GM12878 (cell line): ENCODE data around the gene STRA8. TPM values are rescaled to one million over a fixed set of nuclear protein-coding genes. Genes with fewer than 3 reads are reported as not detected.
A peak's percentile ranks its signal among the peaks of the same experiment; 100 is the strongest.

ENCODE experiments used
- ATAC-seq: fragments of 200-7000 bp; cut with Tn5 transposase; 3 replicates; pipeline ENCODE4 v1.9.1; 2020; ENCODE audit warnings: mild to moderate bottlenecking, moderate library complexity
- BruUV-seq: library from RNA; stranded (reverse); fragments of 400-500 nt; replicated peaks from 2 replicates; lab custom pipeline; 2021; lab: Mats Ljungman, UMichigan
- CTCF ChIA-PET: fragments of 300-600 bp; sonication (Branson Sonifier 250); formaldehyde crosslinking; extraction: SDS; loops from one replicate; lab custom pipeline; 2021; ENCODE audit warnings: inconsistent platforms; lab: Yijun Ruan, JAX
- POLR2A ChIA-PET: fragments of 350-600 bp; formaldehyde crosslinking; extraction: SDS; loops from one replicate; lab custom pipeline; 2021; ENCODE audit warnings: inconsistent platforms; lab: Charles Lee
- RAD21 ChIA-PET: fragments of 300-600 bp; sonication (Branson Sonifier 250); formaldehyde crosslinking; loops from one replicate; lab custom pipeline; 2023; ENCODE audit warnings: antibody characterized with exemption; ENCODE audit not compliant: unreplicated experiment; lab: Charles Lee
- SMC1A ChIA-PET: fragments of 300-600 bp; sonication (Branson Sonifier 250); formaldehyde crosslinking; loops from one replicate; lab custom pipeline; 2023; ENCODE audit not compliant: unreplicated experiment, uncharacterized antibody; lab: Charles Lee
- DNase-seq: peaks from one replicate; pipeline ENCODE4 v3.0.0-alpha.2; 2011; ENCODE audit warnings: low read depth, low spot score
- FAIRE-seq: peaks from 3 replicates; lab custom pipeline; 2011; peaks lifted over from hg19 to GRCh38; lab: Jason Lieb, UNC
- H2AFZ ChIP-seq: 2 replicates; pipeline ENCODE4 v1.6.0; 2011; ENCODE audit warnings: low read depth, low read length, control low read depth; ENCODE audit not compliant: control insufficient read depth
- H3K27ac ChIP-seq: 2 replicates; pipeline ENCODE4 v1.5.1; 2011; ENCODE audit warnings: control low read depth; ENCODE audit not compliant: control insufficient read depth, insufficient read depth
- H3K27me3 ChIP-seq, 2 experiments: replicated peaks in 1 of 2; 2 replicates each; pipeline versions ENCODE4 v1.6.0 to v1.6.1; 2011; ENCODE audit warnings: low read length in 1 of 2; ENCODE audit not compliant: control insufficient read depth in 2 of 2, insufficient read depth in 2 of 2
- H3K36me3 ChIP-seq, 2 experiments: 2 replicates each; pipeline ENCODE4 v1.5.1; 2011; ENCODE audit warnings: low read length in 1 of 2; ENCODE audit not compliant: control insufficient read depth in 2 of 2, insufficient read depth in 2 of 2
- H3K4me1 ChIP-seq: 2 replicates; pipeline ENCODE4 v1.6.1; 2011; ENCODE audit warnings: mild to moderate bottlenecking, low read length, moderate library complexity, mixed read lengths; ENCODE audit not compliant: control insufficient read depth, insufficient read depth
- H3K4me2 ChIP-seq: 2 replicates; pipeline ENCODE4 v1.6.0; 2011; ENCODE audit warnings: control low read depth; ENCODE audit not compliant: control insufficient read depth, insufficient read depth
- H3K4me3 ChIP-seq: fragments of 200-600 bp; sonication (generic); 2 replicates; pipeline ENCODE4 v1.5.1; 2016
- H3K79me2 ChIP-seq: 2 replicates; pipeline ENCODE4 v1.6.0; 2011; ENCODE audit warnings: low read length; ENCODE audit not compliant: control insufficient read depth, insufficient read depth
- H3K9ac ChIP-seq: 2 replicates; pipeline ENCODE4 v1.8.0; 2011; ENCODE audit warnings: low read length, control low read depth, mixed read lengths; ENCODE audit not compliant: control insufficient read depth, insufficient read depth
- H3K9me3 ChIP-seq: replicated peaks from 3 replicates; pipeline ENCODE4 v1.5.1; 2011; ENCODE audit warnings: mild to moderate bottlenecking, low read length; ENCODE audit not compliant: control insufficient read depth, insufficient read depth
- H4K20me1 ChIP-seq: 2 replicates; pipeline ENCODE4 v1.6.0; 2011; ENCODE audit not compliant: control insufficient read depth, insufficient read depth
- ATF3 ChIP-seq: IDR thresholded peaks from 2 replicates; pipeline ENCODE4 v1.6.1; 2011; ENCODE audit warnings: low read depth, mild to moderate bottlenecking, low read length, moderate library complexity, borderline replicate concordance; ENCODE audit errors: extremely low read depth
- ATF7 ChIP-seq: fragments of 450-650 bp; IDR thresholded peaks from 2 replicates; pipeline ENCODE4 v1.6.1; 2016; ENCODE audit warnings: low read depth, mild to moderate bottlenecking
- EP300 ChIP-seq, 2 experiments: fragments of 150-350 bp in 1 of 2; IDR thresholded peaks; 2 replicates each; pipeline ENCODE4 v1.6.1; 2011 to 2012; ENCODE audit warnings: low read depth in 2 of 2, low read length in 2 of 2, borderline replicate concordance in 1 of 2, improper control_type of control experiment in 1 of 2, inconsistent platforms in 1 of 2; ENCODE audit not compliant: control insufficient read depth in 1 of 2
- FOS ChIP-seq: IDR thresholded peaks from 3 replicates; pipeline ENCODE4 v1.6.1; 2011; ENCODE audit warnings: borderline replicate concordance; ENCODE audit not compliant: insufficient read length; ENCODE audit errors: extremely low read depth
- HDAC2 ChIP-seq: fragments of 200-600 bp; sonication (generic); IDR thresholded peaks from 2 replicates; pipeline ENCODE4 v1.6.1; 2017
- HDGF ChIP-seq: fragments of 450-650 bp; IDR thresholded peaks from 2 replicates; pipeline ENCODE4 v1.6.1; 2016; ENCODE audit warnings: antibody characterized with exemption
- IKZF2 ChIP-seq, 2 experiments: fragments of 450-650 bp; IDR thresholded peaks; 2 replicates each; pipeline ENCODE4 v1.6.1; 2017; ENCODE audit warnings: mild to moderate bottlenecking in 2 of 2, moderate library complexity in 2 of 2
- IRF5 ChIP-seq: fragments of 450-650 bp; IDR thresholded peaks from 2 replicates; pipeline ENCODE4 v1.6.1; 2017; ENCODE audit warnings: borderline replicate concordance
- JUNB ChIP-seq: IDR thresholded peaks from 2 replicates; pipeline ENCODE4 v1.6.1; 2016; ENCODE audit warnings: antibody characterized with exemption, mild to moderate bottlenecking
- JUND ChIP-seq: IDR thresholded peaks from 2 replicates; pipeline ENCODE4 v1.6.1; 2012; ENCODE audit warnings: low read depth, mild to moderate bottlenecking, low read length, improper control_type of control experiment, moderate library complexity
- KDM1A ChIP-seq: fragments of 200-600 bp; sonication (generic); IDR thresholded peaks from 2 replicates; pipeline ENCODE4 v1.6.1; 2016; ENCODE audit warnings: borderline replicate concordance
- MYB ChIP-seq: fragments of 150-350 bp; IDR thresholded peaks from 2 replicates; pipeline ENCODE4 v1.6.1; 2014; ENCODE audit warnings: mild to moderate bottlenecking, low read depth, low read length, borderline replicate concordance
- NFIC ChIP-seq: IDR thresholded peaks from 2 replicates; pipeline ENCODE4 v1.6.1; 2012; ENCODE audit warnings: low read depth, mild to moderate bottlenecking, inconsistent platforms, low read length, moderate library complexity
- RBBP5 ChIP-seq: fragments of 200-600 bp; sonication (generic); conservative IDR thresholded peaks from 2 replicates; pipeline ENCODE4 v1.6.1; 2016
- SMAD5 ChIP-seq: IDR thresholded peaks from 2 replicates; pipeline ENCODE4 v1.6.1; 2016; ENCODE audit warnings: antibody characterized with exemption, low read depth
- SREBF1 ChIP-seq: IDR thresholded peaks from 2 replicates; pipeline ENCODE4 v1.6.1; 2012; ENCODE audit warnings: mild to moderate bottlenecking, low read length
- WRNIP1 ChIP-seq: IDR thresholded peaks from 2 replicates; pipeline ENCODE4 v1.6.1; 2011; ENCODE audit warnings: low read depth, low read length, improper control_type of control experiment, borderline replicate concordance
- YBX1 ChIP-seq: fragments of 450-650 bp; IDR thresholded peaks from 2 replicates; pipeline ENCODE4 v1.6.1; 2016; ENCODE audit warnings: antibody characterized with exemption
- ZNF622 ChIP-seq: fragments of 450-650 bp; IDR thresholded peaks from 2 replicates; pipeline ENCODE4 v1.6.1; 2017; ENCODE audit warnings: mild to moderate bottlenecking, inconsistent platforms
- WGBS: methylation state at CpG from one replicate; pipeline ENCODE4 v1.1.6; 2016; ENCODE audit warnings: low lambda C conversion rate; ENCODE audit not compliant: insufficient replicate concordance, insufficient coverage; ENCODE audit errors: missing lambda C conversion rate; 5-methylcytosine and 5-hydroxymethylcytosine counted together
- in situ Hi-C: fragments of 300-500 bp; cut with MboI; formaldehyde crosslinking; loops from 9 replicates; pipeline ENCODE4 v1.14.3; 2018; ENCODE audit warnings: mixed read lengths
- intact Hi-C: fragments of 100-400 bp; cut with micrococcal nuclease; formaldehyde crosslinking; loops from one replicate; pipeline ENCODE4 v1.14.2; 2022; ENCODE audit not compliant: unreplicated experiment
- polyA plus RNA-seq, 11 experiments: library from polyadenylated mRNA; depleted of rRNA in 4 of 11; unstranded in 6 of 11; stranded (reverse) in 5 of 11; fragments of >200 nt; fragmentation: Nextera tagmentation in 4 of 11; fragmentation: Illumina TruSeq in 1 of 11; extraction: Ambion mirVana in 4 of 11; extraction: Trizol in 1 of 11; gene quantifications; 1 replicate in 1 of 11; 2 replicates in 10 of 11; pipeline versions ENCODE4 v1.2.1 to v1.2.3, GENCODE V29; 2011 to 2016; ENCODE audit warnings: inconsistent platforms in 2 of 11, missing spikeins in 2 of 11, low read depth in 1 of 11
- total RNA-seq, 4 experiments: library from RNA; depleted of rRNA in 3 of 4; stranded (reverse); fragments of >200 nt in 3 of 4; fragmentation: Illumina TruSeq in 1 of 4; extraction: Trizol in 1 of 4; gene quantifications; 2 replicates each; pipeline versions ENCODE4 v1.2.1 to v1.2.3, GENCODE V29; 2013 to 2021
- TF ChIP-seq, protein P1 (sequence below): fragments of 450-650 bp; IDR thresholded peaks from 2 replicates; pipeline ENCODE4 v1.6.1; 2016; ENCODE audit warnings: mild to moderate bottlenecking

STRA8 gene
- total and polyA plus RNA-seq, 10 of the 15 experiments (the other 5 are each of a cell fraction or from before 2014, with no cell fraction given) = 0.15 TPM; not detected in 9

DNA sequence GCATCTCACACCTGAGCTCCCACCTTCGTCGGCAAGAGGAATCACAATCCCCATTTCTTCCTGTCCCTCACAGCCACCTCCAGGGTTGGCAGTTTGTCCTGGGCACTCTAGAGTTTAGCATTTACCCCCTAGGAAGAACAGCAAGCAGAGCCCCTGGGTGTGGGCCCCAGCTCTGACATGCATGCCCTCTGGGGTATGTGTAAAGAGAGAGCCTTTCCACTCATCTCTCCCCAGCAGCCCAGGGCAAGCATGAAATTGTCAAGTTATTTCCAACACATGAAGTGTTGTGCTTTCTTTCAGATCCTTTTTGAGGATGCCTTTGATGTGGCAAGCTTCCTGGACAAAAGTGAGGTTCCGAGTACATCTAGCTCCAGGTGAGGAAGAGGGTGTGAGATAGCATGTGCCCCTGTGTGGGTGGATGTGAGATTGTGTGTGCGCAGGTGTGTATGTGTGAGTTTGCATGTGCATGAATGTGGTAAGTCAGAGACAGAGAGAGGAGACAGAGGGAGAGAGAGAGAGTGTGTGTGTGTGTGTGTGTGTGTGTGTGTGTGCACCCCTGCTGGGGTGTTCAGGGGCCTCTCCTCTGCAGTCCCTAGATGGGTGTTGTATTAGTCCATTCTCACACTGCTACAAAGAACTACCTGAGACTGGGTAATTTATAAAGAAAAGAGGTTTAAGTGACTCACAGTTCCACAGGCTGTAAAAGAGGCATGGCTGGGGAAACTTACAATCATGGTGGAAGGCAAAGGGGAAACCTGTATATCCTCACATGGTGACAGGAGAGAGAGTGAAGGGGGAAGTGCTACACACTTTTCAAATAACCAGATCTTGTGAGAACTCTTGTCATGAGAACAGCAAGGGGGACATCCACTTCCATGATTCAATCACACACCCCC is 18.1 kb downstream of the STRA8 start:
- intact Hi-C loops (no loop called here), in situ Hi-C loops (no loop called here)
- H3K9me3 ChIP-seq = no peaks in the 10 kb centered on the region
- ChIA-PET SMC1A (interaction anchor here (0.6 to 2.9 kb wide), 15 partner anchors 8 to 619 kb away, joined by 3 to 8 read pairs (median 4); partner anchors contain the start of gene TMEM140), CTCF (interaction anchor here (0.7 to 4.2 kb wide), 3 partner anchors 8 to 50 kb away, joined by 3 to 28 read pairs (median 4); no protein-coding TSS in a partner anchor), POLR2A (interaction anchor here (0.9 to 4.6 kb wide), 8 partner anchors 12 to 78 kb away, joined by 3 to 30 read pairs (median 4); partner anchors contain the start of gene WDR91), RAD21 (interaction anchor here (0.7 to 1.1 kb wide), 9 partner anchors 28 to 256 kb away, joined by 3 to 6 read pairs (median 3); no protein-coding TSS in a partner anchor)
- no peak overlapping the region for H3K9ac ChIP-seq
- no peak overlapping the region for H3K4me2 ChIP-seq
- peaks cover 9% of the 10 kb centered on the region; the same call in 1 of the 2 replicates for H3K4me1 ChIP-seq
- DNase-seq (peak; percentile 45), ATAC-seq (peak; percentile 80), FAIRE-seq (peak; percentile 13)
- no peaks in the 10 kb centered on the region for H3K36me3 ChIP-seq
- H3K27ac ChIP-seq = no peak overlapping the region
- H4K20me1 ChIP-seq = no peaks in the 10 kb centered on the region
- no peak overlapping the region for H3K4me3 ChIP-seq
- no peaks in the 10 kb centered on the region for H3K79me2 ChIP-seq
- 76% methylated on average over 4 of the region's 4 CpGs for WGBS
- H2AFZ ChIP-seq = peak overlapping the region; percentile 2; the same call in 1 of the 2 replicates
- no peaks in the 10 kb centered on the region for H3K27me3 ChIP-seq
- no TSS peak for BruUV-seq
- TF ChIP-seq HDAC2 = no peak
- no peak for TF ChIP-seq ZNF622
- peak in 1 of 2 experiments; percentile 69; a peak in 3 of 4 replicates for TF ChIP-seq EP300 (IDR thresholded peaks at IDR 0.05; ENCODE audit: borderline replicate concordance in 1 of 2, control insufficient read depth in 1 of 2, low read depth in 2 of 2, low read length in 2 of 2)
- no peak for TF ChIP-seq SMAD5
- TF ChIP-seq IRF5 = no peak
- 0 out of 2 replicates have a peak, but pooled peaks have one; percentile 75 for TF ChIP-seq HDGF
- TF ChIP-seq NFIC = peak; percentile 35; the same call in 1 of the 2 replicates
- no peak for TF ChIP-seq YBX1
- TF ChIP-seq MYB = no peak
- TF ChIP-seq WRNIP1 = no peak
- peak; percentile 62 for TF ChIP-seq ATF7
- TF ChIP-seq JUND = no peak
- peak; percentile 97 to 98 for TF ChIP-seq IKZF2 (IDR thresholded peaks at IDR 0.05)
- TF ChIP-seq FOS = no peak
- TF ChIP-seq, protein P1, sequence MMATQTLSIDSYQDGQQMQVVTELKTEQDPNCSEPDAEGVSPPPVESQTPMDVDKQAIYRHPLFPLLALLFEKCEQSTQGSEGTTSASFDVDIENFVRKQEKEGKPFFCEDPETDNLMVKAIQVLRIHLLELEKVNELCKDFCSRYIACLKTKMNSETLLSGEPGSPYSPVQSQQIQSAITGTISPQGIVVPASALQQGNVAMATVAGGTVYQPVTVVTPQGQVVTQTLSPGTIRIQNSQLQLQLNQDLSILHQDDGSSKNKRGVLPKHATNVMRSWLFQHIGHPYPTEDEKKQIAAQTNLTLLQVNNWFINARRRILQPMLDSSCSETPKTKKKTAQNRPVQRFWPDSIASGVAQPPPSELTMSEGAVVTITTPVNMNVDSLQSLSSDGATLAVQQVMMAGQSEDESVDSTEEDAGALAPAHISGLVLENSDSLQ = 0 out of 2 replicates have a peak, but pooled peaks have one; percentile 4
- TF ChIP-seq SREBF1 = no peak
- no peak for TF ChIP-seq ATF3
- TF ChIP-seq KDM1A = no peak
- TF ChIP-seq RBBP5 = no peak
- no peak for TF ChIP-seq JUNB
